Left hindlimb (tissue), 1 donor: ENCODE measurements around the gene SPOP.

Experiments
- DNase-seq: peaks from one replicate; pipeline ENCODE4 v3.0.0-alpha.2; 2018

The SPOP gene

DNA sequence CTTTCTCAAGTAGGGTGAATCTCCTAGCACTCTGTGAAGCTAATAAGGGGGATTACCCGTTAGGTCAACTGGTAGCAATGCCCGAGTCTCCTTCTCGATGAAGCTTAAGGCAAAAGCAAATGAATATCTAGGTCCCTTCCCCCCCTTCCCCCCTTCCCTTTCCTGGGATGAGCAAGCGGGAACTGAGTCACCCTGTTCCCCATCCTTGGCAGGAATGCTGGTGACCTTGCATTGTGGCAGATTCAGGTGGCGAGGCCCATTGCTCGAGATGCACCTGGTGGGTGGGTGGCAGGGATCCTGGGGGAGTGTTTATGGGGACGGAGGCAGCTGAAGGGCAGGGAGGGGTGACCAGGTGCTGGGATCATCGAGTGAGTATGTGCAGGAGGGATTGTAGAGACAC is 95.1 kb downstream of the SPOP start:
- no peak for DNase-seq

- no peak for DNase-seq
Observed at GRCh38 chr17:49582055-49582722, 95.7 kb downstream of the SPOP start.

DNA sequence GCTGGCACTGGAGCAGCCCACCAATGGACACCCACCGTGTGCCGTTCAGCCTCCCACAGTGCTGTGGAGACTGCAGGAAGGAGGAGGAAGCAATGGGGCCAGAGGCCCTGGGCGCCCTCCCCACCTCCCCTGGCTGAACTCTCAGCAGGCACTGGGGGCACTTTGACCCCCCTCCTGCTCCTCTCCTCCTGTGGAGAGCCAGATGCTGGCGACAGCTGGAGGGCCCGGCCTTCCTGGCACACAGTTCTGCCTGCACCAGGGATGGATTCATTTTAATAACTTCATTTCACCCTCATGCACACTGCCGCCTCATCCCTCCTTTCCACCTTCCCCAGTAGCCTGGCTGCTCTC is 96.3 kb downstream of the SPOP start:
- no peak for DNase-seq

GRCh38 chr17:49580981-49581647 is 96.8 kb downstream of the SPOP start:
- no peak for DNase-seq

DNA sequence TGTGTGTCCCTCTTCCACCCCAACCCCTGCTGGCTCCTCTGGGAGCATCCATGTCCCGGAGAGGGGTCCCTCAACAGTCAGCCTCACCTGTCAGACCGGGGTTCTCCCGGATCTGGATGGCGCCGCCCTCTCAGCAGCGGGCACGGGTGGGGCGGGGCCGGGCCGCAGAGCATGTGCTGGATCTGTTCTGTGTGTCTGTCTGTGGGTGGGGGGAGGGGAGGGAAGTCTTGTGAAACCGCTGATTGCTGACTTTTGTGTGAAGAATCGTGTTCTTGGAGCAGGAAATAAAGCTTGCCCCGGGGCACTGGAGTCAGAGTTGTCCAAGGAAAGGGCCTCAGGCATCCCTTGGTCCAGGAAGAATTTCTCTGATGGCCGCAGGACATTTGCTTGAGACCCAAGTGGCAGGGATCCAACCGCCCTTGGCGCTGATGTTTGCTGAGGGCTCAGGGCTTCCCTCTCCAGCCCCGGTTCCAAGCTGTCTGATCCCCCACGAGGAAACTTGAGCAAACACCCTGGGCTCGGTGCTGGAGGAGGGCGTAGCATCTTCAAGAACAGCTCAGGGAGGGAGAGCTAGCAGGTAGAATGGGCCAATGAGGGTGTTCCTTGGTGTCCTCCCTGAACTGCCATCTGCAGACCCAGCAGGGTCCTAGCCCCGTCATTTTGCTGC is 97.7 kb downstream of the SPOP start:
- DNase-seq: no peak

DNA sequence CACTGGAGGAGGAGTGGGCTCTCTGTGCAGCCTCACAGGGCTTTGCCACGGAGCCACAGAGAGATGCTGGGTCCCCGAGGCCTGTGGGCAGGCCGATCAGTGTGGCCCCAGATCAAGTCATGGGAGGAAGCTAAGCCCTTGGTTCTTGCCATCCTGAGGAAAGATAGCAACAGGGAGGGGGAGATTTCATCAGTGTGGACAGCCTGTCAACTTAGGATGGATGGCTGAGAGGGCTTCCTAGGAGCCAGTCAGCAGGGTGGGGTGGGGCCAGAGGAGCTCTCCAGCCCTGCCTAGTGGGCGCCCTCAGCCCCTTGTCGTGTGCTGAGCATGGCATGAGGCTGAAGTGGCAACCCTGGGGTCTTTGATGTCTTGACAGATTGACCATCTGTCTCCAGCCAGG is 98.4 kb downstream of the SPOP start:
- no peak for DNase-seq

DNA sequence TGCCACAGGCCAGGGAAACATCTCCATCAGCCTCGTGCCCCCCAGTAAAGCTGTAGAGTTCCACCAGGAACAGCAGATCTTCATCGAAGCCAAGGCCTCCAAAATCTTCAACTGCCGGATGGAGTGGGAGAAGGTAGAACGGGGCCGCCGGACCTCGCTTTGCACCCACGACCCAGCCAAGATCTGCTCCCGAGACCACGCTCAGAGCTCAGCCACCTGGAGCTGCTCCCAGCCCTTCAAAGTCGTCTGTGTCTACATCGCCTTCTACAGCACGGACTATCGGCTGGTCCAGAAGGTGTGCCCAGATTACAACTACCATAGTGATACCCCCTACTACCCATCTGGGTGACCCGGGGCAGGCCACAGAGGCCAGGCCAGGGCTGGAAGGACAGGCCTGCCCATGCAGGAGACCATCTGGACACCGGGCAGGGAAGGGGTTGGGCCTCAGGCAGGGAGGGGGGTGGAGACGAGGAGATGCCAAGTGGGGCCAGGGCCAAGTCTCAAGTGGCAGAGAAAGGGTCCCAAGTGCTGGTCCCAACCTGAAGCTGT is 98.9 kb downstream of the SPOP start:
- DNase-seq: no peak

DNA sequence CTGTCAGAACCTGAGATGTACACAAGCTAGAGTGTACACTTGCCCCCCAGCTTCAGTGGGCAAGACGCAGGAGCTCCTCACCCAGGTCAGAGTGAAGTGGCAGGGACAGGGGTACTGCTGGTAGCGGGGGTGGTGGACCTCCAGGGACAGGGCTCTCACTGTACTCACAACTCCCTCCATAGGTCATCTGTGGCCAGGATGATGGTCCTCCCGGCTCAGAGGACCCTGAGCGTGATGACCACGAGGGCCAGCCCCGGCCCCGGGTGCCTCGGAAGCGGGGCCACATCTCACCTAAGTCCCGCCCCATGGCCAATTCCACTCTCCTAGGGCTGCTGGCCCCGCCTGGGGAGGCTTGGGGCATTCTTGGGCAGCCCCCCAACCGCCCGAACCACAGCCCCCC is 99.5 kb downstream of the SPOP start:
- no peak for DNase-seq

DNA sequence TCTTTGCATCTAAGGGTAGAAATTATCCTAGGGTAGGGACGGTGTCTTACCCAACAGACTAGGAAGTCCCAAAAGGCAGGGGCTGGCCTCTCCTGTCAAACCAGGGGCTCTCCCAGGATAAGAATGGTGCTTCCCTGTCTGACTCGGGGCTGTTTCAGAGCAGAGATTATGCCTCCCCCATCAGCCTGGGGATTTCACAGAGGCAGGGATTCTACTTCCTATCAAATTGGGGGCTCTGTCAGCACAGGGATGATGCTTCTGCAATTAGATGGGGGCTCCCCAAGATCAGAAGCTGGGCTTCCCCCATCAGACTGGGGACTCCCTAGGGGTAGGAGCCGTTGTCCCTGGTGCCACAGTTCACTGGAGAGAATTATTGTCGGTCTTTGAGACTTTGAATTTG is 99.9 kb downstream of the SPOP start:
- no peak for DNase-seq

GRCh38 chr17:49577650-49577934 is 100.3 kb downstream of the SPOP start:
- no peak for DNase-seq

- DNase-seq: no peak
Observed at GRCh38 chr17:49576917-49577649, 100.8 kb downstream of the SPOP start.

- DNase-seq: peak; percentile 72
Observed at GRCh38 chr17:49576088-49576916, 101.6 kb downstream of the SPOP start.

GRCh38 chr17:49575679-49576087 is 102.2 kb downstream of the SPOP start, which contains the start of gene NXPH3:
Gene NXPH3, plus strand, starts transcription at chr17:49575871. Its CDS starts 349 bp downstream, at chr17:49576220.
- DNase-seq: peak; percentile 70

DNA sequence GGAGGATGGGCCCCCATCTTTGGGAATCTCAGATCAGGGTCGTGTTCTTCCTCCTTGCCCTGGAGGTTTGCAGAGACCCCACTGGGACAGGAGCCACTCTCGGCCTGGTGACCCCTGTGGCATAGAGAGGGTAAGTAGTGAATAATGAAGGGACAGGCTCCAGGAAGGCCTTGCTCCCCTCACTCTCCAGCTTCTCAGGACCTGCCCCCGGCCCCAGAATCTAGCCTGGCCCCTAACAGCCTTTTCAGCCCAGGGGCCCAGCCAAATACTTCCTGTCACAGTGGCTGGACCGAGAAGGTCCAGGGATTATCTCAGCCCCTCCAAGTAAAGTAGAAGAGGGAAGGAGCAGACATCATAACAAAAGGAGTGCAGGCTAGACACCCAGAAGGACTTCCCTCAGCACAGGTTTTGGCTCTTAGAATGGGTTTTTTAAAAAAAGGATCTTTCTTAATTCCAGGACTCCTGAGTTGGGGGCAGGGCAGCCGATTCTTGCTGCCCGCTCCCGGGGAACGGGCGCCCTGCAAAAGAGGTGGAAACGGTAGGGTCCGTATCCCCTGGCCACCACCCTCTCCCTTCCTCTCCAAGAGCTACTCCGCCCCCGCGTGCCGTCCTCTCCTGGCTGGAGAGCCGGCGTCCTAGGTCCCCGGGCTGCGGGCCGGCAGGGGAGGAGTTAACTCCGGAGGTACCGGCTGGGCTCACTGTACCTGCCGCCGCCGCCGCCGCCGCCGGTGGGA is 102.8 kb downstream of the SPOP start:
- DNase-seq: no peak

DNA sequence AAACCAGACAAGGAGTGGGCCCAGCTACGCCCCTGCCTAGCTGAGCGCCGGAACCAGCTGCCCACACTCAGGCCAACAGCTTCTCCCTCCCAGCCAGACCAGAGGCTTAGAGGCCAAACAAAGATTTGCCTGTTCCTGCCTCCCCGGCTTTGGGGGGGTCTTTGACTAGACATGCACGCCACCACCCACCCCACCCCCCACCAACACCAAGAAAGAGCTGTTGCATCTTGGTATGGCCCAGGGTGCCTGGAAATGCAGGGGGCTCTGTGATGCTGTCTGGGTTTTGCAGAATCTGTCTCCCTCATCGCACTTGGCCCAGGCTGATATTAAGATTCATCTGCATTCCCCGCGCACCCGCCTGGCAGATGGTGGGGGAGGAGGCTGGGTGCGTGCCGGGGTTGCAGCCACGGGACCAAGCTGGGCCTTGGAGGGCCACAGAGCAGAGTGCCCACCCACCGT is 103.5 kb downstream of the SPOP start:
- DNase-seq: no peak

DNA sequence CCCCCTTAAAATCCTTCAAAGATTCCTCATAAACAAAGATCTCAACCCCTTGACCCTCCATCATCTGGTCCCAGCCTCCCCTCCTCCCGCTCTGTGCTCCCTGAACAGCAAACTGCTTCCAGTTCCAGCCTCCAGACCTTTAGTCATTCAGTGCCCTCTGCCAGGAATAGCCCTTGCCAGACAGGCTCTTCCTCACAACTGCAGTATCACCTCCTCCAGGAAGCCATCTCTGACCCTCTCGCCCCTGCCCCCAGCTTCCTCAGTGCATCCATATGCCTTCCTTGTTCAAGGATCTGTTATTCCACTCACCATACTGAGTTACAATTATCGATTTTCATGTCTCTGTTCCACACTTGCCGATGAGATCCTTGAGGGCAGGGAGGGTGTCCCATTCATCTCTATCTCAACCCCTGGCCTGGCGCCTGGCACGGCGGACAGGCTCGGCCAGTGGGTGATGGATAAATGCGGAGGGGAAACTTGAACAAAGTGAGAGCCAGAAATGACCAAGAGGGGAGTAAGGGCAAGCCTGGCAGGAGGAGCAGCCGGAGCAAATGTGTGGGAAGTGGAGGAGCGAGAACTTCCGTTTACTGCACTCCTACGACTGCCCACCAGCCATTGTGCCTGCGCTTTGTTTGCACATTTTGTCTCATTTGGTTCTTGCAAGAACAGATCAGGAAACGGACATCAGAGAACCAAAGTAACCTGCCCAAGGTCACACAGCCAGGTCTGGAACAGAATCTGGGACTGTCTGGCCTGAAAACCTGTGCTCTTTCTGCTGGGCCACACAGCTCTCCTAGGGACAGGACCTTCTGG is 104.2 kb downstream of the SPOP start:
- no peak for DNase-seq

- no peak for DNase-seq
Observed at GRCh38 chr17:49572806-49573420, 105.0 kb downstream of the SPOP start.

- no peak for DNase-seq
Observed at GRCh38 chr17:49572226-49572625, 105.7 kb downstream of the SPOP start.

DNA sequence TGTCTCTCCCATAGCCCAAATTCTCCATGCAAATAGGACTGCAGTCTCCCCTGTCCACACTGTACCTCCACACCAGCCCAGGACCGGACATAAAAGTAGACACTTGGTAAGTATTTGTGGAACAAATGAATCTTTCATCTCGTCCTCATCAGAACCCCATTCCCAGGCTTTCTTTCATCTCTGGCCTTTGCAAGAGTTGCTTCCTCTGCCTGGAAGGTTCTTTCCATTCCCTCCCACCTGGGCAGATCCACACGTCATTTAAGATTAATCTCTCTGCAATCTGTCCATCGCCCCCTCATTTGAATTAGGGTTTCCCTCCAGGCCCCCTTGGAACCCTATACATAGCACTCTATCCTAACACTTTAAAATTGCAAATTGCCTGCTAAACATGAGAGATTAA is 106.1 kb downstream of the SPOP start:
- DNase-seq: no peak

DNA sequence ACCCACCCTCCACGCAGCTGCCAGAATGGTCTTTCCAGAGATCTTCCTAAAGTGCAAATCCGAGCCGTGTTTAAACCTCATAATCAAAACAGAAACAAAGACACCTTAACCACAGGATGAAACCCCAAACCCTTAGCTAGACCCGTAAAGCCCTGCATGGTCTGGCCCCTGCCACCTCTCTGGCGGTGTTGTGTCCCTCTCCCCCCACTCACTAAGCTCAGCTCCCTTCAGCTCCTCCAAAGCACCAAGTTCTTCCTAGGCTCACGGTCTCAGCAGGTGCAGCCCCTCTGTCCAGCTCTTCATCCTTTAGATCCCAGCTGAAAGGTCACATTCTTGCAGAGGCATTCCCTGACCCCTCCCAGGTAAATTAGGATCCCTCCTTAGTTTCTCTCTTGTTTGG is 106.6 kb downstream of the SPOP start:
- DNase-seq: no peak
